ENCODE data around the gene EPM2A.

The EPM2A gene

DNA sequence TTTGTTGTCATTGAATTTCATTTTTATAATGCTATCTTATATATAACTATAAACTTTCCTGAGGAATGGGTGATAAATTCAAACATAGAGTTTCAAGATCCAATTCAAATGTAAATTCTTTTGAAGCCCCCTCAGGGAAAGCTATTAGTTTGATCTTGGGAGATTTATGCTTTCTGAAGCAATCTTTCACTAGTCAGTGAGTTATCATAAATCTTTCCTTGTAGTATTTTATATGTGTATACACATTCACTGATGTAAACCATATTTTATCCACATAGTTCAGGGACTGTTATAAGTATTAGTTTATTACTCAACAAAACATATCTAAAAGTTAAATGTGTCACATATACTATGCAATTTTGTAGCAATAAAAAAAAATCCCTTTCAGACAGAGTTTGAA is 2.9 kb upstream of the EPM2A start:
- H3K9ac ChIP-seq = no peak overlapping the region
- H4K20me1 ChIP-seq (ENCODE audit: insufficient read depth) = no peaks in the 10 kb centered on the region
- TF ChIP-seq CTCF (conservative IDR thresholded peaks at IDR 0.05; ENCODE audit: low read depth, low read length) = no peak
- no peaks in the 10 kb centered on the region for H3K27me3 ChIP-seq (ENCODE audit: insufficient read depth, low read depth)
- peaks cover 28% of the 10 kb centered on the region for H3K4me1 ChIP-seq (ENCODE audit: low read depth, poor library complexity, severe bottlenecking)
- no peak overlapping the region for H3K4me3 ChIP-seq (IDR thresholded peaks at IDR 0.05; ENCODE audit: insufficient read depth, low read depth, low read length)
- no peaks in the 10 kb centered on the region for H3K36me3 ChIP-seq (ENCODE audit: insufficient read depth)
- H2AFZ ChIP-seq (ENCODE audit: low read depth) = no peak overlapping the region
- no peaks in the 10 kb centered on the region for H3K79me2 ChIP-seq (ENCODE audit: insufficient read depth, low read depth)
- no peak overlapping the region for H3K4me2 ChIP-seq
- no peak overlapping the region for H3K27ac ChIP-seq

DNA sequence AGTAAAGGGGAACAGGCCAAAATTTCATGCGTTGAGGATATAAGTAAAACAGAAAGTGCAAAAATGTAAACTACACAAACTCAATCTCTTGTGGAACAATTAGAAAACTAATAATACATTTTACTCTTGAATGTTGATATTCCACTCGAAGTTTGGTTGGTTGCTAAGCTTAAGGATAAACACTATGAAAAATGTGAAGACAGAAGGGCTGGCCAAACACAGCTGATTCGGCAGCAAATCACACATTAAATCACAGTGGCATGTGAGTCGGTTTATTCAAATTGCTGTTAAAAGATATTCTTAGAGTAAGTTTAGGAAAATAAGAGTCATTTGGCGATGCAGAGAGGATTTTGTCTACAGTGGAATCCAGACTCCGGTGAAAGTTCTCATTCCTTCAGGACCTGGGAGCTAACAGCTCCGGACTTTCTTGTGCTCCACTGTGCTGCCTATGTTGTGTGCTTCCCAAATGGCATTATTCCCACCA is 1.4 kb upstream of the EPM2A start:
- H3K27ac ChIP-seq = peak overlapping the region; percentile 98
- peaks cover 36% of the 10 kb centered on the region for H3K4me1 ChIP-seq (ENCODE audit: low read depth, poor library complexity, severe bottlenecking)
- no peak for TF ChIP-seq CTCF (conservative IDR thresholded peaks at IDR 0.05; ENCODE audit: low read depth, low read length)
- H3K9ac ChIP-seq = peak overlapping the region; percentile 98
- H3K79me2 ChIP-seq (ENCODE audit: insufficient read depth, low read depth) = no peaks in the 10 kb centered on the region
- H4K20me1 ChIP-seq (ENCODE audit: insufficient read depth) = no peaks in the 10 kb centered on the region
- no peaks in the 10 kb centered on the region for H3K27me3 ChIP-seq (ENCODE audit: insufficient read depth, low read depth)
- peak overlapping the region; percentile 92 for H3K4me2 ChIP-seq
- H2AFZ ChIP-seq (ENCODE audit: low read depth) = peak overlapping the region; percentile 37
- no peaks in the 10 kb centered on the region for H3K36me3 ChIP-seq (ENCODE audit: insufficient read depth)
- no peak overlapping the region for H3K4me3 ChIP-seq (IDR thresholded peaks at IDR 0.05; ENCODE audit: insufficient read depth, low read depth, low read length)

DNA sequence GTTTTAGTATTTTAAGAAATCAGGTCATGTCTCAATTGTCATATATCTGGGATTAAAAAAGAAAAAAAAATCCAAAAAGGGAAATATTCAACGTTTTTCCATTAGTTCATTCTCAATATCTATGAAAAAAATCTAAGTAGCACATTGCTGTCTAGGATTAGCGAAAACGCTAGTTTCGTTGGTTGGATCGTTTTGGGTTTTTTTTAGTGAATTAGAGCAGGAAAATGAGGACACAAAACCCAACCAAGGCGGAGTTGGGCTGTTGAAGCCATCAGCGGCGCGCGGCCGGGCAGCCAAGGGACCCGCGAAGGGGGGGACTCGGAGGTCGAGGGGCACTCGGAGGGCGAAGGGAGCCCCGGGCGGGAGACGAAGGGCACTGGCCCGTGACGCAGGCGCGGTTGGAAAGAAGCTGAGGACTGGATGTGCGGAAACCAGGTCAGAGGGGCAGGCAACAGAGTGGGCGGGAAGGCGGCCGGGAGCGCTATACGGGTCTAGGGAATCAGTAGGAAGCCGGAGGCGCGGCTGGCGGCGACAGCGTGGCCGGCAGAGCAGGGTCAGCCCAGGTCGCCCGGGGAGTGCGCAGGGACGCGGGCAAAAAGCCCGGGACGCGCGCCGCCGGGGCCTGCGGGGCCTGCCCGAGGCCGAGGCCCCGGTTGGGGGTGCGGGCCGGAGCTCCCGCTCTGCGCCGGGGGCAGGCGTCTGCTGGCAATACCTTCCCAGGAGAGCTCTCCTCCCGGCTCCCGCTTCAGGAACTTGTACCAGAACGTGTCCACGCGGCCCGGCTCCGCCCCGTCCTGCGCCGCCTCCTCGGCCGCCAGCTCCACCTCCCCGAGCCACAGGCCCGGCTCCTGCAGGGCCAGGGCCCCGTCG is 599 bp downstream of the EPM2A start:
- no peaks in the 10 kb centered on the region for H3K27me3 ChIP-seq (ENCODE audit: insufficient read depth, low read depth)
- TF ChIP-seq CTCF (conservative IDR thresholded peaks at IDR 0.05; ENCODE audit: low read depth, low read length) = no peak
- H3K4me2 ChIP-seq = peak overlapping the region; percentile 44
- no peaks in the 10 kb centered on the region for H3K36me3 ChIP-seq (ENCODE audit: insufficient read depth)
- peak overlapping the region; percentile 58; the same call in 1 of the 2 replicates for H2AFZ ChIP-seq (ENCODE audit: low read depth)
- H4K20me1 ChIP-seq (ENCODE audit: insufficient read depth) = no peaks in the 10 kb centered on the region
- H3K27ac ChIP-seq = peak overlapping the region; percentile 98
- H3K4me1 ChIP-seq (ENCODE audit: low read depth, poor library complexity, severe bottlenecking) = peaks cover 43% of the 10 kb centered on the region
- peak overlapping the region; percentile 98 for H3K9ac ChIP-seq
- H3K79me2 ChIP-seq (ENCODE audit: insufficient read depth, low read depth) = no peaks in the 10 kb centered on the region
- no peak overlapping the region for H3K4me3 ChIP-seq (IDR thresholded peaks at IDR 0.05; ENCODE audit: insufficient read depth, low read depth, low read length)

DNA sequence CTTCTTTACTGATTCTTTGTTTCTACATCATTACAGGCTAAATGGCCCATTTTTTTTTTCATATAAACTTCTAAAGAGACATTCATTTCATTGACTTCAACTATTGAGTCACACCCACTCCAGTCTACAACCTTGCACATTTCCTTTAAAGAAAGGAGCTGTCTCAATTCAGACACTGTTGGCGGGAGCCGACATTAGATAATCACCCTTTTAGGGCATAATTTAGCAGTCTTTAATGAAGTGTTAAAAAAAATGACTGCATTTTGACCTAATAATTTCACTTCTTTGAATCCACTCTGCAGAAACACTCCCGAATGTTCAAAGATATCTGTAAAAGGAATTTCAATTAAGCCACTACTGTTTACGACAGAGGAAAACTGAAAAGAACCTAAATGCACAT is 1.5 kb downstream of the EPM2A start:
- peak overlapping the region; percentile 98 for H3K27ac ChIP-seq
- no peaks in the 10 kb centered on the region for H4K20me1 ChIP-seq (ENCODE audit: insufficient read depth)
- no peaks in the 10 kb centered on the region for H3K79me2 ChIP-seq (ENCODE audit: insufficient read depth, low read depth)
- H3K36me3 ChIP-seq (ENCODE audit: insufficient read depth) = no peaks in the 10 kb centered on the region
- H3K9ac ChIP-seq = peak overlapping the region; percentile 98
- H3K27me3 ChIP-seq (ENCODE audit: insufficient read depth, low read depth) = no peaks in the 10 kb centered on the region
- H3K4me3 ChIP-seq (IDR thresholded peaks at IDR 0.05; ENCODE audit: insufficient read depth, low read depth, low read length) = no peak overlapping the region
- TF ChIP-seq CTCF (conservative IDR thresholded peaks at IDR 0.05; ENCODE audit: low read depth, low read length) = no peak
- H2AFZ ChIP-seq (ENCODE audit: low read depth) = peak overlapping the region; percentile 58; the same call in 1 of the 2 replicates
- H3K4me2 ChIP-seq = peak overlapping the region; percentile 44
- peaks cover 43% of the 10 kb centered on the region for H3K4me1 ChIP-seq (ENCODE audit: low read depth, poor library complexity, severe bottlenecking)
